Heart left ventricle (tissue), 16 donors: ENCODE results near the gene PLAC8L1. TPM values are rescaled to one million over a fixed set of nuclear protein-coding genes. Genes with fewer than 3 reads are reported as not detected.

Source experiments
- ATAC-seq, 4 donors: fragments of 200-7000 bp; cut with Tn5 transposase; one replicate each; pipeline ENCODE4 v1.9.1; 2020 to 2022; ENCODE audit warnings: moderate library complexity in 4 of 4, mild to moderate bottlenecking in 3 of 4, moderate number of reproducible peaks in 1 of 4
- DNase-seq, 5 donors: peaks; one replicate each; pipeline ENCODE4 v3.0.0-alpha.2; 2020
- H3K27ac ChIP-seq, 12 donors: fragments of 200-600 bp; sonication (generic) in 4 of 12; one replicate each; pipeline versions ENCODE4 v1.5.0 to v1.8.0; 2016 to 2022; ENCODE audit warnings: mild to moderate bottlenecking in 2 of 12
- H3K27me3 ChIP-seq, 9 donors: fragments of 200-600 bp; sonication (generic) in 2 of 9; one replicate each; pipeline versions ENCODE4 v1.5.1 to v1.8.0; 2016 to 2022; ENCODE audit warnings: mild to moderate bottlenecking in 3 of 9
- H3K36me3 ChIP-seq, 9 donors: fragments of 200-600 bp; sonication (generic) in 2 of 9; one replicate each; pipeline versions ENCODE4 v1.5.0 to v1.8.0; 2018 to 2022; ENCODE audit warnings: mild to moderate bottlenecking in 2 of 9
- H3K4me1 ChIP-seq, 12 donors: fragments of 200-600 bp; sonication (generic) in 4 of 12; one replicate each; pipeline versions ENCODE4 v1.5.0 to v1.8.0; 2016 to 2022; ENCODE audit warnings: mild to moderate bottlenecking in 3 of 12
- H3K4me3 ChIP-seq, 12 donors: fragments of 200-600 bp; sonication (generic) in 4 of 12; one replicate each; pipeline versions ENCODE4 v1.5.0 to v1.8.0; 2017 to 2022; ENCODE audit warnings: mild to moderate bottlenecking in 9 of 12, moderate library complexity in 4 of 12
- H3K9me3 ChIP-seq, 12 donors: fragments of 200-600 bp; sonication (generic) in 4 of 12; one replicate each; pipeline versions ENCODE4 v1.5.0 to v1.8.0; 2016 to 2022; ENCODE audit warnings: mild to moderate bottlenecking in 1 of 12
- CTCF ChIP-seq, 12 donors: fragments of 200-600 bp; sonication (generic) in 4 of 12; IDR thresholded peaks; one replicate each; pipeline versions ENCODE4 v1.5.0 to v1.8.0; 2018 to 2022; ENCODE audit warnings: antibody characterized with exemption in 12 of 12, mild to moderate bottlenecking in 5 of 12
- POLR2A ChIP-seq, 2 donors: fragments of 450-650 bp; IDR thresholded peaks; one replicate each; pipeline ENCODE4 v1.6.1; 2017; ENCODE audit warnings: antibody characterized with exemption in 2 of 2, mild to moderate bottlenecking in 2 of 2, moderate library complexity in 2 of 2
- WGBS, 4 donors: extraction: QIAGEN DNeasy Blood & Tissue Kit in 2 of 4; methylation state at CpG; one replicate each; pipeline versions ENCODE4 v1.1.5 to v1.1.7; 2013 to 2018; 5-methylcytosine and 5-hydroxymethylcytosine counted together
- intact Hi-C, 10 donors: fragments of 100-400 bp; cut with DNase I; formaldehyde crosslinking; loops; one replicate each; pipeline versions ENCODE4 v1.11.1 to v1.14.2; 2022
- polyA plus RNA-seq, 2 donors: library from polyadenylated mRNA; stranded (reverse); fragments of 200-250 nt; gene quantifications; one replicate each; pipeline ENCODE4 v1.2.3, GENCODE V29; 2013
- total RNA-seq, 9 donors: library from RNA; depleted of rRNA in 2 of 9; stranded (reverse); fragments of >200 nt in 2 of 9; fragmentation: NEBNext Ultra II Directional in 3 of 9; extraction: Animal tissue kit (Norgen Biotek cat#: 25700) in 3 of 9; gene quantifications; one replicate each; pipeline versions ENCODE4 v1.1.0 to v1.2.4, GENCODE V29; 2016 to 2023
- donor health status: ischemic (EF 13 %, LVEDD 7.1; RV severe dilation, severe dysfunction).
- donor health status: healthy with polysubstance abuse.
- donor health status: DM: no; HTN: yes; CAD: no.
- donor health status: DM: no; HTN: no; CAD: no.
- donor health status: ischemic (EF 25% LVEDD 6.9; RV normal size, moderate dysfunction).
- donor health status: ischemic (EF 25% LVEDD 5.7; RV mildly dilated, moderate dysfunction).
- donor health status: healthy.
- donor health status: DM: yes; HTN: yes; CAD: no.
- donor health status: ischemic (EF 35%, LVEDD 5.7; RV mildly dilated, moderate dysfunction).
- donor health status: nonischemic (EF 11% LVEDD 7.7; RV severe dilation, severe dysfunction).
- donor health status: DM: yes; HTN: yes; CAD: no.
- donor health status: PGD.
- donor health status: ischemic (EF 29% LVEDD 5.4; RV normal size, mild dysfunction).
- donor health status: nonischemic (EF 23%, LVEDD 6.1; RV moderate dilation, normal function).

PLAC8L1 gene
- total and polyA plus RNA-seq, 11 donors = 0.59 TPM; not detected in 10

GRCh38 chr5:146042628-146043279 is 62.6 kb downstream of the PLAC8L1 start:
- Histone ChIP-seq H3K27me3 (no peaks in the 10 kb centered on the region), H3K4me1 (peaks cover 0 to 16% (median 0%) of the 10 kb centered on the region in 12 donors), H3K36me3 (no peaks in the 10 kb centered on the region), H3K9me3 (no peaks in the 10 kb centered on the region), H3K4me3 (no peak overlapping the region), H3K27ac (no peak overlapping the region)
- intact Hi-C loops = loop anchor here in 8 of 10 donors (5.0 to 10.0 kb wide), 5 partner anchors 108 to 1838 kb away; partner anchors contain the start of gene SH3RF2 (in 3 of the 8)
- TF ChIP-seq POLR2A (IDR thresholded peaks at IDR 0.05) (no peak), CTCF (IDR thresholded peaks at IDR 0.05) (no peak)
- DNase-seq (no peak), ATAC-seq (no peak)
- WGBS, 4 donors = 60 to 79% (median 65%) methylated on average over 5 of the region's 5 CpGs

- Histone ChIP-seq H3K27me3 (no peaks in the 10 kb centered on the region), H3K4me1 (peaks cover 0 to 13% (median 0%) of the 10 kb centered on the region in 12 donors), H3K27ac (peak overlapping the region in 7 of 12 donors; percentile 9 to 62 (median 38)), H3K36me3 (no peaks in the 10 kb centered on the region), H3K9me3 (no peaks in the 10 kb centered on the region), H3K4me3 (no peak overlapping the region)
- DNase-seq = no peak
- no peak for TF ChIP-seq POLR2A (IDR thresholded peaks at IDR 0.05)
- peak in 11 of 12 donors; percentile 14 to 53 (median 30) for TF ChIP-seq CTCF (IDR thresholded peaks at IDR 0.05)
- WGBS, 4 donors = 86 to 96% (median 88%) methylated on average over 10 of the region's 10 CpGs
- ATAC-seq = peak; percentile 27 to 57 (median 44)
- intact Hi-C loops = loop anchor here in 8 of 10 donors (5.0 to 10.0 kb wide), 5 partner anchors 106 to 1836 kb away; partner anchors contain the start of gene SH3RF2 (in 3 of the 8)
Measured at GRCh38 chr5:146041180-146041789, 64.1 kb downstream of the PLAC8L1 start.

- Histone ChIP-seq H3K27me3 (no peaks in the 10 kb centered on the region), H3K27ac (peak overlapping the region in 8 of 12 donors; percentile 9 to 62 (median 36)), H3K9me3 (no peaks in the 10 kb centered on the region), H3K4me1 (peaks cover 0 to 13% (median 0%) of the 10 kb centered on the region in 12 donors), H3K36me3 (no peaks in the 10 kb centered on the region), H3K4me3 (no peak overlapping the region)
- peak in 3 of 5 donors; percentile 32 to 49 (median 45) for DNase-seq
- WGBS, 4 donors = 26 to 47% (median 39%) methylated on average over 3 of the region's 3 CpGs
- ATAC-seq = peak; percentile 77 to 95 (median 88)
- intact Hi-C loops = loop anchor here in 8 of 10 donors (5.0 to 10.0 kb wide), 5 partner anchors 106 to 1836 kb away; partner anchors contain the start of gene SH3RF2 (in 3 of the 8)
- TF ChIP-seq CTCF (IDR thresholded peaks at IDR 0.05) (no peak), POLR2A (IDR thresholded peaks at IDR 0.05) (no peak)
Measured at GRCh38 chr5:146040527-146040926, 64.8 kb downstream of the PLAC8L1 start.

- TF ChIP-seq CTCF (IDR thresholded peaks at IDR 0.05) = no peak
- no peak for TF ChIP-seq POLR2A (IDR thresholded peaks at IDR 0.05)
- WGBS, 4 donors = 57 to 95% (median 75%) methylated on average over 3 of the region's 3 CpGs
- intact Hi-C loops = no loop called here
- DNase-seq (no peak), ATAC-seq (no peak)
- Histone ChIP-seq H3K9me3 (no peaks in the 10 kb centered on the region), H3K36me3 (no peaks in the 10 kb centered on the region), H3K27ac (no peak overlapping the region), H3K4me1 (peaks cover 0 to 13% (median 0%) of the 10 kb centered on the region in 12 donors), H3K4me3 (no peak overlapping the region), H3K27me3 (no peaks in the 10 kb centered on the region)
Measured at GRCh38 chr5:146039420-146039819, 66.0 kb downstream of the PLAC8L1 start.
